Stimulated activated CD8-positive, alpha-beta memory T cell treated with anti-CD3 and anti-CD28 coated beads, Interleukin-7, amount 100 ng/mL, for 24 hours (primary cell): ENCODE data around the gene PVR.
A peak's percentile ranks its signal among the peaks of the same experiment; 100 is the strongest.
"Not testable (repeated sequence)": the region's sequence is repeated elsewhere in the genome, so short reads cannot be mapped to it uniquely, and the experiment has no call there.

Experiments
- DNase-seq: peaks from one replicate; pipeline ENCODE4 v3.0.0-alpha.2; 2020; ENCODE audit warnings: low read depth

Gene PVR

GRCh38 chr19:44673510-44673909, 29.8 kb downstream of the PVR start:
- no peak for DNase-seq

DNA sequence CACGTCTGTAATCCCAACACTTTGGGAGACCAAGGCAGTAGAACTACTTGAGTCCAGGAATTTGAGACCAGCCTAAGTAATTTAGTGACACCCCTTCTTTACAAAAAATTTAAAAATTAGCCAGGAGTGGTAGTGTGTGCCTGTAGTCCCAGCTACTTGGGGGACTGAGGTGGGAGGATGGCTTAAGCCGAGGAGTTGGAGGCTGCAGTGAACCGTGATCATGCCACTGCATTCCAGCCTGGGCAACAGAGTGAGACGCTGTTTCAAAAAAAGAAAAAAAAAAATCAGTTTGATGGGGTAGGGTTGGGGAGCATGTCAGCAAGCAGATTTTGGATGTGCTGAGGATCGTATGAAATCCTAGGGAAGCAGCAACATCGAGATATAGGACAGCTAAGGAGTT, 31.8 kb downstream of the PVR start:
- DNase-seq, result no peak

DNA sequence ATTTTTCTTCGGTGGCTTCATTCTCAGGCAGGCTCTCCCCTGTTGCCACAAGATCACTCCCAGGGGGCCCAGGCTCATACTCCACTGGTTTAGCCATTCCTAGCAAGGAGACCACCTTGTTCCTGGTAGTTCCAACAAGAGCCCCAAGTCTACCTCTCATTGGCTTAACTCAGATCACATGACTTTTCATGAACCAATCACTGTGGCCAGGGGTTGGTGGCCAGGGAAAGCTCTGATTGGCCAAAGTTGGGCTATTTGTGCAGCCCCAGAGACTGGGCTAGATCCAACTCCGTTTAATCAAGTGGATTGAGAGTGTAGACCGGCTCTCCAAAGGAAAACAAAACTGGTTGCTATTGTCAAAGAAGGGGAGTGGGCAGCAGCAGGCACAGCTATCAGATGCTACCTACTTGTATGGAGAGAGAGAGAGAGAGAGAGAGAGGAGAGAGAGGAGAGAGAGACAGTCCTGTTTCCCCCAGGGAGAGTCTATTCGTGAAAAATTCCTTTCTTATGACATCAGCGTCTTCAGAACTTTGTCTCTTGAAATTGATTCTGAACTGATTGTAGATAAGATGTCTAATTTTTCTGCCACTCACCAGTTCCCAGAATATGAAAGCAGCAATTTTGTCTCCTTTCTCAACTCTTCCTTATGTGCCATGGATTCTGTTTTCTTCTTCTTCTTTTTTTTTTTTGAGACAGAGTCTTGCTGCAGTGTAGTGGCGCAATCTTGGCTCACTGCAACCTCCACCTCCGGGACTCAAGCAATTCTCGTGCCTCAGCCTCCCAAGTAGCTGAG, 33.5 kb downstream of the PVR start:
- DNase-seq, result no peak

- no peak for DNase-seq
Measured at GRCh38 chr19:44680536-44680935, 36.8 kb downstream of the PVR start.

DNA sequence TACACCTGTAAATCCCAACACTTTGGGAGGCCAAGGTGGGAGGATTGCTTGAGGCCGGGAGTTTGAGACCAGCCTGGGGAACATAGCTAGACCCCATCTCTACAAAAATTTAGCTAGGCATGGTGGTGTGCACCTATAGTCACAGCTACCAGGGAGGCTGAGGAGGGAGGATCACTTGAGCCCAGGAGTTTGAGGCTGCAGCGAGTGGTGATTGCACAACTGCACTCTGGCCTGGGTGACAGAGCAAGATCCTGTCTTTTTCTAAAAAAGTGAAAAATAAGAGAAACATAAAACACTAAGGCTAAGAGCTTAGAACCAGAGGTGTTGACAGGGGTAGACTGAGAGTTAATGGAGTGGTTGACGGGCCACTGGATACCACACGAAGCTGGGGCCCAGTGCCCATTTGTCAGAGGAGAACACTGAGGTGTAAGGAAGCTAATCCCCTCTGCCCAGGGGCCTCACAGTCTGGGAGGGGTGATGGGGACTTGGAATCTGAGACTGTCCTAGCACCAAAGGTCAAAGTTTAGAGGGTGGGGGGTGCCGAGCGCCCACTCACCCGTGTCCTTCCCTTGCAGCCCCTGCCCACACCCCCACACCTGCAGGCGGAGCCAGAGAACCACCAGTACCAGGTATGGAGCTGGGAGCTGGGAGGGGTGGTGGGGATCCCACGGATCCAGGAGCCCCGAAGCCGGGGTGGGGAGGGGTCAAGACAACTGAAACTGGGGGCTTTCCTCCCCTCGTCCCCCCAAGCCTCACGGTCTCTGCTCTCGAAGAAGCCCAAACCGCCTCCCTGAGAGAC, 38.5 kb downstream of the PVR start:
- no peak for DNase-seq

GRCh38 chr19:44682807-44683206, 39.1 kb downstream of the PVR start:
- no peak for DNase-seq

DNA sequence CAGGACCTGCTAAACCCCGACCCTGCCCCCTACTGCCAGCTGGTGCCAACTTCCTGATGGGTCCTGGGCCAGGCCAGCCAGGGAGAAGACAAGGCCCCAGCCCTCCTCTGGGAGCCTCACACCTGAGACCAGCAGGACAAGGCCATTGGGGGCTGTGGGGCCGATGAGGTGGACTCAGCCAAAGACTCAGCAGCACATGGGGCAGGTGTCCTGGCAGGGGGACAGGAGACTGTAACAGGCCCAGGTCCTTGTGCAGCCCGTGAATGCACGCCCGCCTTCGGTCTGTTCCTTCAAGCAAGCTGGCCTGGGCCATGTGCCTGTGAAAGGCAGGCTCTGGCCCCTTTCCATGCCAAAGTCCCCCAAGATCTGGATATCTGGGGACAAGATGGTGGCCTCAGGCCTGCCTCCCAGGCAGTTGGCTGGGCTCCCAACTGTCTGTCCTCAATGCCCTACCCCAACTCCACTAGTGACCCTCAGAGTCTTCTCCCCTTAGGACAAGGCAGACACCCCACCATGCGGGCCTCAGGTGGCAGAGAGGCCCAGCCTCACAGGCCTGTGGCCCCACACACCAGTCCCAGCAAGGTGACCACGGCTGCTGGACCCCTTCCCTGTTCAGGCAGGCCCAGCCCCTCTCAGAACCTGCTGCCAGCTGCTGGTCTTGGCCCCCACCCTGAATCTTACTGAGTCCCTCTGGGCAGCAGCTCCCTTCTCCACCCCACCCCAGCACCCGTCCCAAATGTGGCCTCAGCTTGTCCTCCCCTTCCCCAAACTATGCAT, 39.9 kb downstream of the PVR start:
- DNase-seq, result no peak

GRCh38 chr19:44684396-44684795, 40.7 kb downstream of the PVR start:
- not testable (repeated sequence) for DNase-seq

- no peak for DNase-seq
Measured at GRCh38 chr19:44684892-44685863, 41.5 kb downstream of the PVR start.

DNA sequence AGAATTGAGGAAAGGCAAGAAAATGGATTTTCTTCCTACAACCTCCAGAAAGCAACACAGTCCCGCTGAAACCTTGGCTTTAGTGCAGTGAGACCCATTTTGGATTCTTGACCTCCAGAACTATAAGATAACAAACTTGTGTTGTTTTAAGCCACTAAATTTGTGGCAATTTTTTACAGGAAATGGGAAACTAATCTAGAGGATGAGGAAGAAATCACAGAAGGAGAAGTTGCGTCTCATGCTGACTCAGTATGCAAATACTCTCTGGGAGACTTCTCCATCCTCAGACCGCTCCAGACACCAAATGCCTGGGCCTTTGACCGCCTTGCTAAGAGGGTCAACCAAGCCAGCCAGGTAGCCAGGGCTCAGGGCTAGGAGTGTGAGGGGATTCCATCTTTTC, 42.2 kb downstream of the PVR start:
- no peak for DNase-seq

DNA sequence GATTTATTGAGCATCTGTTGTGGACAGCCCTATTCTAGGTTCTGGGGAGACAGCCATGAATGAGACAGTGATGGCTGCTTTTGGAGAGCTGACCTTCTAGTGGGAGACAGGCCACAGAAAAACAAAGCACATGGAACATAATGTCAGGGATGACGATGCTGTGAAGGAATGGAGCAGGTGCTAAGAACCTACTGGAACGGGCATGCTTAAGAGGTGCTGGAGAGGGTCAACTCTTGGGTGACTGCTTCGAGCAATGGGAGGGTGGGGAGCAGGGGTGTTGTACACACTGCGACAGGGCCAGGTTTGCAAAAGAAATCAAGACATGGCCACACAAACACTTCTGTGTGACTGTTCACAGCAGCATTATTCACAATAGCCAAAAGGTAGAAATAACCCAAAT, 43.2 kb downstream of the PVR start:
- no peak for DNase-seq

GRCh38 chr19:44687888-44688287, 44.2 kb downstream of the PVR start:
- DNase-seq, result no peak

GRCh38 chr19:44689290-44690130, 45.8 kb downstream of the PVR start:
- DNase-seq, result peak; percentile 68

DNA sequence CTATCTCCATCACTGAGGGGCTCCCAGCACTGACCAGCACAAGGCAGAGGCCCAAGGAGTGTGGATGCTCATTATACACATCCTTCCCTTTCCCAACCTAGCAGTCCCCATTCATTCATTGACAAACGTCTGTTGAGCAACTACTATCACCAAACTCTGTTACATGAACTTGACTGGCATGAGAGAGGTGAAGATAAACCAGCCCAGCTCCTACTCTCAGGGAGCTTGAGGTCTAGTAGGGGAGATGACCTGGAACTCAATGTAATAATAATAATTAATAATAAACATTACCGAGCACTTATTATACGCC, 46.4 kb downstream of the PVR start:
- no peak for DNase-seq

DNA sequence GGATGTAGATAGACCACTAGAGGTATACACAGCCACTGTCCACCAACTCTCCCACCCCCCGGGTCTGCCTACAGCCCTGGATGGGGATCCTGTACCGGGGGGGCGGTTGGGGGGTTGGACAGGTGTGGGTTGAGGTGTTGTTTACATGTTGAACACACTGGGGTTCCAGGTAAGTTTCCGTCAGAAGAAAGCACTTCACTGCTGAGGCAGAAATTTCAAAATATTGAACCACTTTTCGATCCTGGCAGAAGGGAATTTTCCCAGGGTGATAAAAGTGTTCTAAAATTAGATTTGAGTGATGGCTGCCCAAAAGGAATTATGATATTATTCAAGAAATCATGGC, 48.6 kb downstream of the PVR start:
- no peak for DNase-seq

DNA sequence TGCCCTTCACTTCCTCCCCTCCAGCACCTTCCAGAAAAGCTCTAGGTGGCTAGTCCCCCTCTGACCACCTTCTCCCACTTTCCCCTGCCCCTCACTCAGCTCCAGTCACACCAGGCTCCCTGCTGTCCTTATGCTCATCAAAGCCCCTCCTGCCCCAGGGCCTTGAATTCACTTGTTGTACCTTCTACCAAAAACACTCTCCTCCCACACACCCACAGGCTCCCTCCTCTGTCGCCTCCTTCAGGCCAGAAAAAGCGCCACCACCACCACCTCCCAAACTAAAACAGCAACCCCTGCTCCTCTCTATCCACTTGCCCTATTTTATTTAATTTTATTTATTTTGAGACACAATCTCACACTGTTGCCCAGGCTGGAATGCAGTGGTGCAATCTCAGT, 50.5 kb downstream of the PVR start:
- DNase-seq, result no peak

GRCh38 chr19:44696939-44697669, 53.4 kb downstream of the PVR start:
- no peak for DNase-seq

DNA sequence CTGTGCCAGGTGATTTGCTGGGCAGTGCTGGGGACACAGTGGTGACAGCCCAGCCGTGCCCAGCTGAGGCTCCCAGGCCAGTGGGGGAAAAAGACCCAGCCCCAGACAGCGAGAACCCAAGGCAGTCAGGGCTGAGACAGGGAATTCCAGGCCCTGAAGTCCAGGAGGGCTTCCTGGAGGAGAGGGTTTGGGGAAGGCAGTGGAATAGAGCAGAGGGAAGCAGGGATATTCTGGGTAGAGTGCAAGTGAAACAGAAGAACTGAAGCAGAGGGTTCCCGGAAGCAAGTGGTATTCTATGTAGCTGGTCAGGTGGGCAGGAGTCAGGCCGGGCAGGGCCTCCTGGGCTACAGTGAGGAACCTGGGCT, 53.9 kb downstream of the PVR start:
- no peak for DNase-seq

- no peak for DNase-seq
Measured at GRCh38 chr19:44698492-44699201, 54.9 kb downstream of the PVR start, which contains the start of gene CEACAM16. Gene CEACAM16 (plus strand): TSS chr19:44699151. CDS start chr19:44701457, 2,306 bp downstream.

DNA sequence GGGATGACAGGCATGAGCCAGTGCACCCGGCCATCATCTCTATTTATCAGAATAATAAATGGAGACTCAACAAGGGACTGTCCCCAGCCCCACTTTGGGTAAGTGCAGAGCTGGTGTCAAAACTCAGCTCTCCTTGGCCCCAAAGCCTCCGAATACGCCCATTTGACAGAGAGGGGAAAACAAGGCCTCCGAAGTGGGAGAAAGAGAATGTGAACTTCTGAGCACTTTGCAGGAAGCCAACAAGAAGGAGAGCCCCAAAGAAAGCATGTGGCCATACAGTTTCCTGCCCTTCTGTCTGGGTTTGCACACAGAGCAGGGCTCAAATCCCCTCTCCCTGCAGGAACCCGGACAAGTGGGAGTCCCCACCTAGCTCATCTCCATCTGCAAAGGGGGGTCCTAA, 56.8 kb downstream of the PVR start:
- no peak for DNase-seq
